Astrocyte (in vitro differentiated cells and primary cell): ENCODE results near the gene ARF6. TPM values are rescaled to one million over a fixed set of nuclear protein-coding genes. Genes with fewer than 3 reads are reported as not detected.

Experiments used
- DNase-seq: peaks from one replicate; pipeline ENCODE4 v3.0.0-alpha.2; 2010; ENCODE audit warnings: low read depth
- FAIRE-seq: peaks from 2 replicates; lab custom pipeline; 2011; peaks lifted over from hg19 to GRCh38; lab: Jason Lieb, UNC
- H2AFZ ChIP-seq: 2 replicates; pipeline ENCODE4 v1.6.0; 2012; ENCODE audit warnings: low read depth, low read length, inconsistent platforms
- H3K27ac ChIP-seq: 2 replicates; pipeline ENCODE4 v1.5.1; 2011; ENCODE audit warnings: low read depth, low read length, inconsistent platforms
- H3K27me3 ChIP-seq: 2 replicates; pipeline ENCODE4 v1.6.0; 2011; ENCODE audit warnings: low read length, inconsistent platforms; ENCODE audit not compliant: insufficient read depth
- H3K36me3 ChIP-seq: 2 replicates; pipeline ENCODE4 v1.5.1; 2011; ENCODE audit warnings: low read length, inconsistent platforms; ENCODE audit not compliant: insufficient read depth
- H3K4me1 ChIP-seq: 2 replicates; pipeline ENCODE4 v1.5.1; 2011; ENCODE audit warnings: low read length, inconsistent platforms; ENCODE audit not compliant: insufficient read depth
- H3K4me2 ChIP-seq: 2 replicates; pipeline ENCODE4 v1.6.0; 2012; ENCODE audit warnings: low read length, inconsistent platforms
- H3K4me3 ChIP-seq: 2 replicates; pipeline ENCODE4 v1.5.1; 2011; ENCODE audit warnings: low read depth, mild to moderate bottlenecking, low read length, inconsistent platforms; ENCODE audit not compliant: insufficient read depth
- H3K79me2 ChIP-seq: 2 replicates; pipeline ENCODE4 v1.6.0; 2012; ENCODE audit warnings: mild to moderate bottlenecking, low read length, inconsistent platforms; ENCODE audit not compliant: insufficient read depth
- H3K9ac ChIP-seq: 2 replicates; pipeline ENCODE4 v1.6.0; 2012; ENCODE audit warnings: mild to moderate bottlenecking, low read length, inconsistent platforms
- H3K9me3 ChIP-seq: 2 replicates; pipeline ENCODE4 v1.5.1; 2012; ENCODE audit warnings: low read depth, mild to moderate bottlenecking, low read length, inconsistent platforms; ENCODE audit not compliant: insufficient read depth
- H4K20me1 ChIP-seq: 2 replicates; pipeline ENCODE4 v1.6.0; 2012; ENCODE audit warnings: low read length, inconsistent platforms; ENCODE audit not compliant: insufficient read depth
- H3K27ac Mint-ChIP-seq: one replicate; pipeline ENCODE4 v1.8.0; 2021; ENCODE audit warnings: mild to moderate bottlenecking, mixed read lengths; ENCODE audit not compliant: unreplicated experiment
- H3K27me3 Mint-ChIP-seq: one replicate; pipeline ENCODE4 v1.8.0; 2021; ENCODE audit warnings: low read depth, mixed read lengths; ENCODE audit not compliant: unreplicated experiment
- H3K36me3 Mint-ChIP-seq: one replicate; pipeline ENCODE4 v1.8.0; 2021; ENCODE audit warnings: low read depth, mixed read lengths; ENCODE audit not compliant: unreplicated experiment
- H3K4me1 Mint-ChIP-seq: one replicate; pipeline ENCODE4 v1.8.0; 2021; ENCODE audit warnings: low read depth, mixed read lengths; ENCODE audit not compliant: unreplicated experiment
- H3K4me3 Mint-ChIP-seq: one replicate; pipeline ENCODE4 v1.8.0; 2021; ENCODE audit warnings: mild to moderate bottlenecking, moderate library complexity, mixed read lengths; ENCODE audit not compliant: unreplicated experiment
- H3K9me3 Mint-ChIP-seq: one replicate; pipeline ENCODE4 v1.8.0; 2021; ENCODE audit warnings: mild to moderate bottlenecking, mixed read lengths; ENCODE audit not compliant: unreplicated experiment
- EZH2 ChIP-seq: IDR thresholded peaks from 2 replicates; pipeline ENCODE4 v1.6.1; 2012; ENCODE audit warnings: mild to moderate bottlenecking, low read length, inconsistent platforms; ENCODE audit not compliant: insufficient read depth
- total RNA-seq: library from RNA; stranded (reverse); gene quantifications from 2 replicates; pipeline ENCODE4 v1.2.1, GENCODE V29; 2021
- TF ChIP-seq, protein P1 (sequence below): IDR thresholded peaks from 2 replicates; pipeline ENCODE4 v1.5.1; 2011; ENCODE audit warnings: low read depth, mild to moderate bottlenecking, inconsistent platforms, low read length, moderate library complexity; ENCODE audit not compliant: insufficient read depth

Gene ARF6
- total RNA-seq, 1 donor from 2014 or later = 53.4 TPM

DNA sequence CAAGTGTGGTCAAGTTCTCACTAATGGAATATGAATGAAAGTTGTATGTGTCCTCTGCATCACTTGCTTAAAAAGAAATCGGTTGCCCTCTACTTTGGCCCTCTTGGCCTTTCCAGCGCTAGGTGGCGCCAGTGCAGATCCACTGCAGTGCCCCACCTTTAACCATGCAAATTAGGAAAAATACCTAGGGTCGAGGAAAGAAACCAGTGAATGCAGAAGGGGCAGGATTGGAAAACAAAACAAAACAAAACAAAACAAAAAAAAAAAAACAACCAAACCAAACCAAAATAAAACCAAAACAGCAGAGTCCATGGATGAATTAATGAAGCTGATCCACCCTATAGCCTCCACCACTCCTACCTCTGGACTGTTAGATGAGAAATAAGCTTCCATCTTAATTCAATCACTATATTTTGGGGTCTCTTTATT, 27.4 kb upstream of the ARF6 start:
- no peaks in the 10 kb centered on the region for H3K9me3 ChIP-seq
- H3K27me3 ChIP-seq = no peaks in the 10 kb centered on the region
- H3K4me3 Mint-ChIP-seq = no peak overlapping the region
- H2AFZ ChIP-seq = no peak overlapping the region
- no peaks in the 10 kb centered on the region for H3K27me3 Mint-ChIP-seq
- H3K9ac ChIP-seq = no peak overlapping the region
- no peaks in the 10 kb centered on the region for H3K36me3 Mint-ChIP-seq
- H3K4me2 ChIP-seq = no peak overlapping the region
- H3K4me1 Mint-ChIP-seq = peaks cover 4% of the 10 kb centered on the region
- H3K4me1 ChIP-seq = peaks cover 14% of the 10 kb centered on the region
- H3K27ac ChIP-seq = no peak overlapping the region
- H3K4me3 ChIP-seq = no peak overlapping the region
- no peaks in the 10 kb centered on the region for H3K9me3 Mint-ChIP-seq
- H4K20me1 ChIP-seq = no peaks in the 10 kb centered on the region
- no peak overlapping the region for H3K27ac Mint-ChIP-seq
- DNase-seq (no peak), FAIRE-seq (no peak)
- H3K36me3 ChIP-seq = no peaks in the 10 kb centered on the region
- TF ChIP-seq, protein P1, sequence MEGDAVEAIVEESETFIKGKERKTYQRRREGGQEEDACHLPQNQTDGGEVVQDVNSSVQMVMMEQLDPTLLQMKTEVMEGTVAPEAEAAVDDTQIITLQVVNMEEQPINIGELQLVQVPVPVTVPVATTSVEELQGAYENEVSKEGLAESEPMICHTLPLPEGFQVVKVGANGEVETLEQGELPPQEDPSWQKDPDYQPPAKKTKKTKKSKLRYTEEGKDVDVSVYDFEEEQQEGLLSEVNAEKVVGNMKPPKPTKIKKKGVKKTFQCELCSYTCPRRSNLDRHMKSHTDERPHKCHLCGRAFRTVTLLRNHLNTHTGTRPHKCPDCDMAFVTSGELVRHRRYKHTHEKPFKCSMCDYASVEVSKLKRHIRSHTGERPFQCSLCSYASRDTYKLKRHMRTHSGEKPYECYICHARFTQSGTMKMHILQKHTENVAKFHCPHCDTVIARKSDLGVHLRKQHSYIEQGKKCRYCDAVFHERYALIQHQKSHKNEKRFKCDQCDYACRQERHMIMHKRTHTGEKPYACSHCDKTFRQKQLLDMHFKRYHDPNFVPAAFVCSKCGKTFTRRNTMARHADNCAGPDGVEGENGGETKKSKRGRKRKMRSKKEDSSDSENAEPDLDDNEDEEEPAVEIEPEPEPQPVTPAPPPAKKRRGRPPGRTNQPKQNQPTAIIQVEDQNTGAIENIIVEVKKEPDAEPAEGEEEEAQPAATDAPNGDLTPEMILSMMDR = peak; percentile 96
- TF ChIP-seq EZH2 = no peak
- no peaks in the 10 kb centered on the region for H3K79me2 ChIP-seq

GRCh38 chr14:49867831-49868719, 24.8 kb upstream of the ARF6 start:
- DNase-seq = peak; percentile 88
- Histone ChIP-seq H2AFZ (peak overlapping the region; percentile 91), H3K27ac (peak overlapping the region; percentile 76), H3K4me2 (peak overlapping the region; percentile 92), H3K79me2 (no peaks in the 10 kb centered on the region), H3K27me3 (no peaks in the 10 kb centered on the region), H4K20me1 (no peaks in the 10 kb centered on the region), H3K36me3 (no peaks in the 10 kb centered on the region), H3K9me3 (no peaks in the 10 kb centered on the region), H3K4me3 (peak overlapping the region; percentile 66), H3K4me1 (peaks cover 14% of the 10 kb centered on the region), H3K9ac (peak overlapping the region; percentile 83)
- FAIRE-seq = no peak
- no peaks in the 10 kb centered on the region for H3K27me3 Mint-ChIP-seq
- H3K27ac Mint-ChIP-seq = peak overlapping the region; percentile 98
- peaks cover 3% of the 10 kb centered on the region for H3K4me1 Mint-ChIP-seq
- no peaks in the 10 kb centered on the region for H3K36me3 Mint-ChIP-seq
- TF ChIP-seq EZH2 = no peak
- TF ChIP-seq, protein P1 = no peak
- H3K9me3 Mint-ChIP-seq = no peaks in the 10 kb centered on the region
- H3K4me3 Mint-ChIP-seq = peak overlapping the region; percentile 88

DNA sequence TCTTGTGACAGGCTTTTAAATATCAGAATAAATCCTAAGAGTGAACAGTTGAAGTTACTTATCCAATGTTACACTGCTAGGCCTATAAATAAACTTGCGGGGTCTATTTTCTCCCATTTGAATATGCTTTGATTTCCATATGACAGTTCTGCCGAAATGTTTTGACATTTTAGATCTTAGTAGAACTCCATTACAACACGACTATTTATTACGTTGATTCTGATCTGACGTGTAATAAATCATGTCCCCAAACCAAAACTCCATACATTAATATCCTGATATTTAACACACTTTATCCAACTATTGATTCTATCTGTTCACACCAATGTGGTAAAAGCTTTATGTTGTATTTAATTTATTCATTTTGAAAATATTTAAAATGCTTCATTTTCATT, 24.2 kb upstream of the ARF6 start:
- Mint-ChIP-seq H3K36me3 (no peaks in the 10 kb centered on the region), H3K27ac (no peak overlapping the region), H3K27me3 (no peaks in the 10 kb centered on the region), H3K9me3 (no peaks in the 10 kb centered on the region), H3K4me3 (peak overlapping the region; percentile 88), H3K4me1 (peaks cover 3% of the 10 kb centered on the region)
- Histone ChIP-seq H3K27ac (peak overlapping the region; percentile 39), H3K4me2 (peak overlapping the region; percentile 84), H3K9me3 (no peaks in the 10 kb centered on the region), H3K9ac (peak overlapping the region; percentile 68), H2AFZ (peak overlapping the region; percentile 64), H3K27me3 (no peaks in the 10 kb centered on the region), H3K4me3 (peak overlapping the region; percentile 56), H3K79me2 (no peaks in the 10 kb centered on the region), H3K36me3 (no peaks in the 10 kb centered on the region), H3K4me1 (peaks cover 12% of the 10 kb centered on the region), H4K20me1 (no peaks in the 10 kb centered on the region)
- DNase-seq = no peak
- TF ChIP-seq, protein P1 = no peak
- no peak for TF ChIP-seq EZH2
- FAIRE-seq = no peak
